SU-DHL-6 (cell line): Measurements from ENCODE around the gene TMEM117.

Experiments
- EZH2phosphoT487 ChIP-seq: fragments of 200-600 bp; sonication (generic), shearing (Covaris generic); conservative IDR thresholded peaks from 2 replicates; pipeline ENCODE4 v1.6.1; 2018; ENCODE audit warnings: mild to moderate bottlenecking, antibody characterized with exemption, low read length, moderate library complexity, mixed read lengths
- TF ChIP-seq, protein P1 (sequence below): fragments of 200-600 bp; sonication (generic); IDR thresholded peaks from one replicate; pipeline ENCODE4 v1.5.1; 2017; ENCODE audit warnings: antibody characterized with exemption, mild to moderate bottlenecking, low read length, moderate library complexity; ENCODE audit not compliant: insufficient read depth, poor library complexity, severe bottlenecking

DNA sequence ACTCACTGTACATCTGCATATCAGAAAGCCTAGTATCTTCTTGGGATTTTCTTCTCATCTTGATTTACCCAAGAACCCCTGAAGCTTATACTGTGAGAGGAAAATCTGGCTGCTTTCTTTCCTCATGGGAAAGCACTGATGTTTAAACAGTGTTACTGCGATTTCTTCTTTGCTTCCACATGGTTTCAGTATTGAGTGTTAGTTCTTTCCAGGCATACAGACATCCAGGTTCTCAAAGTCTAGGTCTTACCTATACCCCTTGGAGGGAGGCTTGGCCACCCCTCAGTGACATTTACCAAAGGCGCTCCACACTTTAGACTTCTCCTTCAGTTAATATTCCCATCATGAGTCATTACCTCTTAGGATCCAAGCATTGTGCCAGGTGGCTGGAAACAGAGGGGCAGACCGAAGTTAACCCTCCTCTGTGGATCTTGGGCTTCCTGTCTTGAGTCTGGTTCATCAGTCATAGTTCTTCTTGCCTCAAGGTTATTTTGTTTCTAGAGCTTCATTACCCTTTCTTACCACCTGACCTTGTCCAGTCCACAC lies 79.1 kb downstream of the TMEM117 start:
- TF ChIP-seq, protein P1, sequence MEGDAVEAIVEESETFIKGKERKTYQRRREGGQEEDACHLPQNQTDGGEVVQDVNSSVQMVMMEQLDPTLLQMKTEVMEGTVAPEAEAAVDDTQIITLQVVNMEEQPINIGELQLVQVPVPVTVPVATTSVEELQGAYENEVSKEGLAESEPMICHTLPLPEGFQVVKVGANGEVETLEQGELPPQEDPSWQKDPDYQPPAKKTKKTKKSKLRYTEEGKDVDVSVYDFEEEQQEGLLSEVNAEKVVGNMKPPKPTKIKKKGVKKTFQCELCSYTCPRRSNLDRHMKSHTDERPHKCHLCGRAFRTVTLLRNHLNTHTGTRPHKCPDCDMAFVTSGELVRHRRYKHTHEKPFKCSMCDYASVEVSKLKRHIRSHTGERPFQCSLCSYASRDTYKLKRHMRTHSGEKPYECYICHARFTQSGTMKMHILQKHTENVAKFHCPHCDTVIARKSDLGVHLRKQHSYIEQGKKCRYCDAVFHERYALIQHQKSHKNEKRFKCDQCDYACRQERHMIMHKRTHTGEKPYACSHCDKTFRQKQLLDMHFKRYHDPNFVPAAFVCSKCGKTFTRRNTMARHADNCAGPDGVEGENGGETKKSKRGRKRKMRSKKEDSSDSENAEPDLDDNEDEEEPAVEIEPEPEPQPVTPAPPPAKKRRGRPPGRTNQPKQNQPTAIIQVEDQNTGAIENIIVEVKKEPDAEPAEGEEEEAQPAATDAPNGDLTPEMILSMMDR = no peak
- TF ChIP-seq EZH2phosphoT487 = no peak
